CD4-positive, alpha-beta T cell treated with Interleukin-6 for 4 hours (primary cell): ENCODE results near the gene CHRNB1.

ENCODE experiments used
- DNase-seq: peaks from one replicate; pipeline ENCODE4 v3.0.0-alpha.2; 2020; ENCODE audit warnings: mixed read lengths

Gene CHRNB1

DNA sequence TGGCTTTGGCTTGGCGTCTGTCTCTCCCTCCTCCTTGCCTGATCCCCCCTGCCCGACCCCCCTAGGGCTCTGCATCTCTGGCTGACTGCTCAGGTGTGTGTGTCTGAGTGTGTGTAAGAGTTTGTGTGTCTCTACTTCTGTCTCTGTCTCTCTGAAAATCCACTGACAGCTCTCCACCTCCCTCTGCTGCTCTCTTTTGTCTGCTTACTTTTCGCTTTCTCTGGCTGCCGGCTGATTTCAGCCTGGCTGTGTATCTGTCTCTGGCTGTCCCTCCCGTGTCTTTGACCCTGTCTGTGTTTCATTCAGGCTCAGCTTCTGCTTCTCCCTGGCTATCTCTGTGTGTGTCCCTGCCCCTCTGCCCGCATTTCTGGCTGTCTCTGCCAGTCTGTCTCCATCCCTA lies 28.5 kb upstream of the CHRNB1 start:
- peak; percentile 11 for DNase-seq

DNA sequence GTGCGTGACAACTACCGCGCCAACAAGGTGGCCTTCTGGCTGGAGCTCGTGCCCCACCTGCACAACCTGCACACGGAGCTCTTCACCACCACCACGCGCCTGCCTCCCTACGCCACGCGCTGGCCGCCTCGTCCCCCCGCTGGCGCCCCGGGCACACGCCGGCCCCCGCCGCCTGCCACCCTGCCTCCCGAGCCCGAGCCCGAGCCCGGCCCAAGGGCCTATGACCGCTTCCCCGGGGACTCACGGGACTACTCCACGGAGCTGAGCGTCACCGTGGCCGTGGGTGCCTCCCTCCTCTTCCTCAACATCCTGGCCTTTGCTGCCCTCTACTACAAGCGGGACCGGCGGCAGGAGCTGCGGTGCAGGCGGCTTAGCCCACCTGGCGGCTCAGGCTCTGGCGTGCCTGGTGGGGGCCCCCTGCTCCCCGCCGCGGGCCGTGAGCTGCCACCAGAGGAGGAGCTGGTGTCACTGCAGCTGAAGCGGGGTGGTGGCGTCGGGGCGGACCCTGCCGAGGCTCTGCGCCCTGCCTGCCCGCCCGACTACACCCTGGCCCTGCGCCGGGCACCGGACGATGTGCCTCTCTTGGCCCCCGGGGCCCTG lies 27.7 kb upstream of the CHRNB1 start:
- DNase-seq = no peak

DNA sequence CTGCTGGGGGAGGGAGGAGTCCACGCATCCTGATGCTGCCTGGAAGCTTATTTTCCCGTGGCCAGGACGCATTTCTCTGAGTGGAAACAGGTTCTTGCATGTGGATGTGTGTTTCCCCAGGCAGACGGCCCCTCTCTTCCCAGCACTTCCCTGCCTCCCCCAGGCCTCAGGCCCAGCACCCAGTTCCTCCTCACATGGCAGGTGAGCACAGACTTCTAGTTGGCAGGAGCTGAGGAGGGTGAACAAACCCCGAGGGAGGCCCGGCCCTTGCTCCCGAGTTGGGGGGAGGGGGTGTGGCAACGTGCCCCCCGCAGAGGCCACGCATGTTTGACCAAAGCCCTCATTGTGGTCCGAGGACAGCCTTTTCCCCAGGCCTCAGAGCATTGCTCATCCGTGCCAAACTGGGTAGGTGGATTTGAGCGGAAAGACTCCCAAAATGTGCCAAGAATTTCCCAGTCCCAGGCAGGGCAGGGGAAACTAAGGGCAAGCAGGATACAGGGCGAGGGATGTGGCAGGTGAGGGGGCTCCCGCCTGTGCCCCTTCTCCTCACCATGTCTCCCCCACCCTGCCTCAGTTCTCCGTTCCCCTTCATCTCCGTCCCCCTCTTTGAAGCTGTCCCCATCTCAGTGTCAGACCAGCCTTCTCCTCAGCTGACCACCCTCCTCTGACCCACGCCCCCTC lies 26.2 kb upstream of the CHRNB1 start:
- DNase-seq = no peak

DNA sequence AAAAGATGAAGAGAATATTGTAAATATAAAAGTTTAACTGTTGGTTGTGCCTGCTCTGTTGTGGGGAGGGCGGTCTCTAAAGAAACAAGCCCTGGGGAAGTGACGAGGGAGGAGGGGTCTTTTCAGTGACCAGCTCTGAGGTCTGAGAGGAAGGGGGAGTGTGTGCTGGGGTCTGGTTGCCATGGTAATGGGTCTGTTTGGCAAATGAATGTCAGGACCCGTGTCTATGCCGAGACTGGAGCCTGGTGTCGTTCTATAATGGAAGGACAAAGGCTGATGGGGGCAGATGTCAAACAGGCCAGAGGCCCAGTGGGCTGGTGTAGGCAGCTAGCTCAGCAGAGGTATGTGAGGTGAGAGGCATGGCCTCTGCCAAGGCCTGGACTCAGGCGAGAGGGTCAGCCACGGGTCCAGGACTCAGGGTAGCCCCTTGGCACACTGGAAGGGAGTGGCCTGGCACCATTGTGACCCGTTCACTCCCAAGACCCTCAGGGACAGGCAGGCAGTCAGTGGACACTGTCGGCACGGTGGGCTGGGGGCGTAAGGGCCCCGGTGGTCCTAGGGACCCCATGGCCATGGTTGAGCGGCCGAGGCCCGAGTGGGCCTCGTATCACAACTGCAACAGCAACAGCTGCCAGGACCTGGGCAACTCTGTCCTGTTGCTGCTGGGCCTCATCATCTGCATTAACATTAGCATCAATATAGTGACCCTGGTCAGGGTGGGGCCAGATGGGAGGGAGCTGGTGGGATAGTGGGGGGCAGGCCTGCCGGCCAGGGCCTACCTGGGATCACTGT lies 24.8 kb upstream of the CHRNB1 start, which contains the start of gene SPEM1:
Gene SPEM1 (plus strand): TSS at position 506 of the 792 bp plus-strand sequence. CDS start 61 bp downstream, at position 567.
- no peak for DNase-seq

DNA sequence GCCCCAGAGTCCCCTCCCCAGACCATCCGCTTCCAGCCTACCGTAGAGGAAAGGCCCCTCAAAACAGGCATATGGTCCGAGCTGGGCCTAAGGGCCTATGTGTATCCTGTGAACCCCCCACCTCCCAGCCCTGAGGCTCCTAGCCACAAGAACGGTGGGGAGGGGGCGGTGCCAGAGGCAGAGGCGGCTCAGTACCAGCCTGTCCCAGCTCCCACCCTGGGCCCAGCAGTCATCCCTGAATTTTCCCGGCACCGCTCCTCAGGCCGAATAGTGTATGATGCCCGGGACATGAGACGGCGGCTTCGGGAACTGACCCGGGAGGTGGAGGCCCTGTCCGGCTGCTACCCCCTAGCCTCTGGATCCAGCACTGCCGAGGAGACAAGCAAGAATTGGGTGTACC lies 23.7 kb upstream of the CHRNB1 start:
- no peak for DNase-seq

DNA sequence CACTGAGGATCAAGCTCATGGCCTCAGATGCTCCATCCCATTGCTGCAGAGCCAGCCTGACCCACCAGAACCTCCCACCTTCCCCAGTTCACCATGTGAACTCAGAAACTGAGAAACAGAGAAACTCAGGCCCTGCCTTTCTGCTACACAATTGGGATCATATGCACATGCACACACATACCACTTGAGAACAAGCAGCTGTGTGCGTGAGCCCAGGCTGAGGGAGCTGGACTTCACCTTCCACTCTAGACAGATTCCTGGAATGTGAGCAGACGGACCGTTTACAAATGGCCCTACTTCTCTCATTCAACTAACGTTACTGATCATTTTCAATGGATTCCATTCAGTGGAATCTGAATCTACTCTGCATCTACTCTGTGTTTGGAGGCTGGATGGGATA lies 21.2 kb upstream of the CHRNB1 start:
- DNase-seq = no peak

DNA sequence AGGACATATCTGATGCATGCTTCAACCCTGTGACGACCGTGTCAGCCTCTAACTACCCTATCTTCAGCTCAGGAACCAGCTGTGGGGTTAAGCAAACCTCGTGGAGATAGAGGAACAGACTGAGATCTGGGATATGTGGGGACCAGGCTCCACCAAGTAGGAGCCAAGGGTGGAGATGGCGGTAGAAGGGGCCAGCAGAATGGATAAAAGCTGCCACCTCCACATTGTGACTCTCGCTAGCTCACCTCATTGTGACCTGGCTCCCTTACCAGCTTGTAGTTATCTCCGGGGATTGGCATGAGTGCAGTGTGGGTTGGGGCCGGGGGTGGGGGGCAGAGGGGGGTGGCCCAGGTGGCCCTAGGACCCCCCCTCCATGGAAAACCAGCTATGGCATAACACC lies 19.5 kb upstream of the CHRNB1 start, which contains the start of gene SPEM2:
Gene SPEM2 (plus strand): TSS at position 301 of the 400 bp plus-strand sequence. CDS start 73 bp downstream, at position 374.
- no peak for DNase-seq

DNA sequence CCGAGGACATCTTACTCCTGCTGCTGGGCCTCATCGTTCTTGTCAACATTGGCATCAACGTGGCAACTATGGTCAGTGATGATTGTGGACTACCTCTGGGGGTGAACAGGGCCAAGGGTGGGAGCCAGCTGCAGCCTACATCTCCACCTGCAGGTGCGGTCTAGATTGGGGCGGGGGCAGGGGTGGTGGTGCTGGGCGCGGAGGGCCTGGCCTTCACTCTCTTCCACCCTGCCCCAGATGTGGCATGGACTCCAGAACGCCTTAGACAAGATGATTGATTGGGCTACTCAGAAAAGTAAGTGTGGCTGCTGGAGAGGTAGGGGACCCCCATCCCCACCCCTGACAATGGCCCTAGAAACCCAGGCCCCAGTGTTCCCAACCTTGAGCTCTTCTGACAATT lies 19.1 kb upstream of the CHRNB1 start:
- no peak for DNase-seq

DNA sequence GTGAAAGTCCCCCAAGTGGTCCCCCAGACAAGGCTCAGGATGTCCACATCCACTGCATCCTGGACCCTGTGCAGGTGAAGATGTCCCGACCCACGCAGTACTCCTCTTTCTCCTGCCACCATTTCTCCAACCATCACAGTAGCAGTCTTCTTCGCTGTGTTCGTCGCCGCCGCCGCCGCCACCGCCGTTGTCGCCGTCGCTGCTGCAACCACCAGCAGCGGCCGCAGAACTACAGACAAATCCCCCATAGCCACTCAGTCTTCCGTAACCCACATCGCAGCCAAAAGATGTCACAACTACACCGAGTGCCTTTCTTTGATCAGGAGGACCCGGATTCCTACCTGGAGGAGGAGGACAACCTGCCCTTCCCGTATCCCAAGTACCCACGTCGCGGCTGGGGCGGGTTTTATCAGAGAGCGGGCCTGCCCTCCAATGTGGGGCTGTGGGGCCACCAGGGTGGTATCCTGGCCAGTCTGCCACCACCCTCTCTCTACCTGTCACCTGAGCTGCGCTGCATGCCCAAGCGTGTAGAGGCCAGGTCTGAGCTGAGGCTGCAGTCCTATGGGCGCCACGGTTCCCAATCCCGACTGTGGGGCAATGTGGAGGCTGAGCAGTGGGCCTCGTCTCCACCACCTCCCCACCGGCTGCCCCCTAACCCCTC lies 18.5 kb upstream of the CHRNB1 start:
- DNase-seq = no peak

DNA sequence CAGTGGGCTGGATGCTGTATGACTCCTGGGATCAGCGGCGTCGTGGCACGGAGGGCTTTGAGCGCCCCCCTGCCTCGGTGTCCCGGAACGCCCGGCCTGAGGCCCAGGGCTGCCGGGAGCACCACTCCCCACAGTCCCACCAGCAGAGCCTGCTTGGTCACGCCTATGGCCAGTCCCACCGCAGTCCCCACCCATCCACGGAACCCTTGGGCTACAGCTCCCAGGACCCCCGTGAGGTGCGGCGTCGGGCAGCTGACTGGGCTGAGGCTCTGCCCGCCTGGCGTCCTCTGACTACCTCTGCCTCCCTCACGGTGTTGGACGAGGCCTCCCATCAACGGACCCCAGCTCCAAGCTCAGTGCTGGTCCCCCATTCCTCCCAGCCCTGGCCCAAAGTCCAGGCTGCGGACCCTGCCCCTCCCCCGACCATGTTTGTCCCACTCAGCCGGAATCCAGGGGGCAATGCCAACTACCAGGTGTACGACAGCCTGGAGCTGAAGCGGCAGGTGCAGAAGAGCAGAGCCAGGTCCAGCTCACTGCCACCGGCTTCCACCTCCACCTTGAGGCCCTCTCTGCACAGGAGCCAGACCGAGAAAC lies 17.9 kb upstream of the CHRNB1 start:
- no peak for DNase-seq

DNA sequence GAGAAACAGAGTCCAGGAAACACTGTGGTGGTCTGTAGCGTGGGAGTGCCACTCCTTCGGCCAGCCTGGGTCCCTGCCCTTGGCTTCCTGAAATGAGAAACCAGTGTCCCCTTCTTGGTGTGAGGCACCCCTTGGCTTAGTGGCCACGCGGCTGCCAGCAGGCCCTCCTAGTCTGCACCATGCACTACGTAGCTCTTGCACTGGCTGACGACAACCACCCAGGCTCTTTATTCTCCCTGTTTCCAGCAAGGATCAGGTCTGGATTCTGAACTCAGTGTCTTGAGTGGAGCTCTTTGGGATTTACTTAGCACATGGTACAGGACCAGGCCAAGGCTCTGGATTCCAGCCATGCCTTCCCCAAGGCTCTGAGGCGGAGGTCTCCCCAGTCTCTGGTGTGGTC lies 17.3 kb upstream of the CHRNB1 start:
- no peak for DNase-seq

DNA sequence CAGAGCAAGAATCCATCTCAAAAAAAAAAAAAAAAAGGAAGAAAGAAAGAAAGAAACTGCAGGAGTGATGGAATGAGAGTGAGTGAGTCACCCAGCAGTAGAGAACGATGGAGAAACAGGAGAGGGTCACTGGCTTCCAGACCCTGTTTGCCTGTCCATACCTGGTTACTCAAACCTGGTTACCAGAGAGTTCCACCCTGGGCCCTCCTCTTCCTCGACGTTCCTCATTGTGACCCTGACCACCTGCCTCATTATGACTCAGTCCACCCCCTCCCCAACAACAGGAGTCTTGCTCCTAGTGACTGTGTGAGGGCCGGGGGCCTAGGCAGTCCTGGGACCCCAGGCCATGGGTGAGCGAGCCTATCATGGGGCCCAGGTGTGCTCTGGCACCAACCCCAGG lies 16.3 kb upstream of the CHRNB1 start, which contains the start of gene SPEM3:
Gene SPEM3 (plus strand): TSS at position 301 of the 400 bp plus-strand sequence. CDS start 46 bp downstream, at position 347.
- DNase-seq = no peak

DNA sequence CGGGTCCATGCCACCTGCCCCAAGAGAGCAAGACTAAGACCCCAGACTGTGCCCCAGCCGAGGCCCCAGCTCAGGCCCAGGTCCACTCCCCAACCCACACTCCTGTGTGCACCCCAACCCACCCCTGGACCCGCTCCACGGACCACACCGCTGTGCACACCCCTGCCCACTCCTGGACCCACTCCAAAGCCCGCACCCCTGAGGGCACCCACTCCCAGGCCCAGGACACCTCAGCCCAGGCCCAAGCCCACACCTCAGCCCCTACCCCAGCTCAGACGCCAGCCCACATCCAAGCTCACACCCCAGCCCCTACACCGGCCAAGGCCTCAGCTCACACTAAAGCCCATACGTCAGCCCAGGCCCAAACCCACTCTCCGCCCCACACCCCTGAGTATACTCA lies 15.1 kb upstream of the CHRNB1 start:
- no peak for DNase-seq

DNA sequence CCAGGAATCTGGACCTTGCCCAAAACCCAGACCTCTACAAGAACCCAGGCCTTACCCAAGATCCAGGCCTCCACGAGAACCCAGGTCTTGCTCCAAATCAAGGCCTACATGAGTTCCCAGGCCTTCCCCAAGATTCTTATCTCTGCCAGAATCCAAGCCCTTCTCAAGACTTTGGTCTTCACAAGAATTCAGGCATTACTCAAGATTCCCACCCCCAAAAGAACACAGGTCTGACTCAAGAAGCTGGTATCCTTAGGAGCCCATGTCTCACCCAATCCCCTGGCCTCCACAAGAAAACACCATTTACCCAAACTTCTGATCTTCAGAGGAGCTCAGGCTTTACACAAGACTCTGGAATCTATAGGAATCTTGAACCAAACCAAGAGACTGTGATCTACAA lies 13.6 kb upstream of the CHRNB1 start:
- no peak for DNase-seq

DNA sequence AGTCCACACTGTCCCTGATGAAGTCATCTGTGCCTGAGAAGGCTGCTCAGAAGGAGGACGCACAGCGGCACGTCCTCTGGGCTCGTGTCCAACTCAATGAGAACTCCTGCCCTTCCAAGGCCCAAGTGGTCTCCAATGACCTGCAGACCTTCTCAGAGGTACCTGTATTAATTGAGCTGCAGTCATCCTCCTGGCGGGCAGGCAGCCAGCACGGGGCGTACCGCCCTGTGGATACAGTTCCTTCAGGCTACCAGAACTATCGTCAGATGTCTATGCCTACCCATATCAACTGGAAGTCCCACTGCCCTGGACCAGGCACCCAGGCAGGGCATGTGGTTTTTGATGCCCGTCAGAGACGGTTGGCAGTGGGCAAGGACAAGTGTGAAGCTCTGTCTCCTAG lies 12.6 kb upstream of the CHRNB1 start:
- DNase-seq = no peak

DNA sequence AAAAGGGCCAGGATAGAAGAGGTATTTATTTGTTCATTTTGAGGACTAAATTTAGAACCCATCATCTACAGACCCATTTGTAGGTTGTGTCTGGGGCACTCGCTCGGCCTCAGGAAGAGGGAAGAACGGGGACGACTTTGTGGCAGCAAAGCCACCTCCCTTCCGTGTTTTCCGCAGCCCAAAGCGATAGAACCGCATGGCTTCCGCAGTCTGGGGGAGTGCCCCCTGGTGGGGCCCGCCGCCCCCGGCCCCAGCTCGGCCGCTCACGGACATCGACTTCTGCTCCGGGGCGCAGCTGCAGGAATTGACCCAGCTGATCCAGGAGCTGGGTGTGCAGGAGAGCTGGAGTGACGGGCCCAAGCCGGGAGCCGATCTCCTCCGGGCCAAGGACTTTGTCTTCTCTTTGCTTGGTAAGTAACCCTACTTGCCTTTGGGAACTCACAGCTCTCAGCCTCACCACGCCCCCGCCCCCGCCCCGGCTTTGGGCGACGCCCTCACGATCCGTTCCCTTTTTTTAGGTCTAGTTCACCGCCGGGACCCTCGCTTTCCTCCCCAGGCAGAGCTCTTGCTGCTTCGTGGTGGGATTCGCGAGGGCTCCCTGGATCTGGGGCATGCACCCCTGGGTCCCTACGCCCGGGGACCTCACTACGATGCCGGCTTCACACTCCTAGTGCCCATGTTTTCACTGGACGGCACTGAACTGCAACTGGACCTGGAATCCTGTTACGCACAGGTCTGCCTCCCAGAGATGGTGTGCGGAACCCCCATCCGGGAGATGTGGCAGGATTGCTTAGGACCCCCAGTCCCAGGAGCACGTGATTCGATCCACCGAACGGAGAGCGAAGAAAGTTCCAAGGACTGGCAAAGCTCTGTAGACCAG lies 8.9 kb upstream of the CHRNB1 start:
- peak; percentile 70 for DNase-seq

DNA sequence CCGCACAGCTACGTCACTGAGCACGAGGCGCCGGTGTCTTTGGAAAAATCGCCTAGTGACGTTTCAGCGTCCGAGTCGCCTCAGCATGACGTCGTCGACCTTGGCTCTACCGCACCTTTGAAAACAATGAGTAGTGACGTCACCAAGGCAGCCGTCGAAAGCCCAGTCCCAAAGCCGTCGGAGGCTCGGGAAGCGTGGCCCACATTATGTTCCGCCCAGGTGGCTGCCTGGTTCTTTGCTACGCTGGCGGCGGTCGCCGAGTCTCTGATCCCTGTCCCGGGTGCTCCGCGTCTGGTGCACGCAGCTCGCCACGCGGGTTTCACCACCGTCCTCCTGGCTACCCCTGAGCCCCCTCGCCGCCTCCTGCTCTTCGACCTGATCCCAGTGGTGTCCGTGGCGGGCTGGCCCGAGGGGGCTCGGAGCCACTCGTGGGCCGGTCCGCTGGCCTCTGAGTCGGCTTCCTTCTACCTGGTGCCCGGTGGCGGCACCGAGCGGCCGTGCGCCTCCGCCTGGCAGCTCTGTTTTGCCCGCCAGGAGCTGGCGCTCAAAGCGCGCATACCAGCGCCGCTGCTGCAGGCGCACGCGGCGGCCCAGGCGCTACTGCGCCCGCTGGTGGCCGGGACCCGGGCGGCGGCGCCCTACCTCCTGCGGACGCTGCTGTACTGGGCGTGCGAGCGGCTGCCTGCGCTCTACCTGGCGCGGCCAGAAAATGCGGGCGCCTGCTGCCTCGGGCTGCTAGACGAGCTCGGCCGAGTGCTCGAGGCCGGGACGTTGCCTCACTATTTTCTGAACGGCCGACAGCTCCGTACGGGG lies 8.1 kb upstream of the CHRNB1 start:
- peak; percentile 85 for DNase-seq

DNA sequence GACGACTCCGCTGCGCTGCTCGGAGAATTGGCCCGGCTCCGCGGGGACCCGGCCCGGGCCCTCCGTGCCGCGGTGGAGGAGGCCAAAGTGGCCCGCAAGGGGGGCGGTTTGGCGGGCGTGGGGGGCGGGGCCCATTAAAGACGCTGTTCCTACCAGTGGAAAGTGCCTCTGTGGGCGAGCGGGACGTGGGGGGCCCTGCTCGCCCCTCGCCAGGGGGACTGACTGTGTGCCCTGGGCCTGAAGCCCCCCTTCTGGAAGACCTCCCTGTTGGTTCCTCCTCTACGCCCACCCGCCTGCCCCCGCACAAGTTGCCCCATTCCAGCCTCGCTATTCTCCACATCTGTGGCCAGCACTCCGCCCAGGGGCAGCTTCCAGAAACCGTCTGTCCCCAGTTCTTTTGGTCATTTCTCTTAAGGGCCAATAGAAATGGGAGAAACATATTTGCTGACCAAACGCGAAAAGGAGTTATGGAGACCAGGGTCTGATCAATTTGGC lies 7.4 kb upstream of the CHRNB1 start:
- DNase-seq = no peak

DNA sequence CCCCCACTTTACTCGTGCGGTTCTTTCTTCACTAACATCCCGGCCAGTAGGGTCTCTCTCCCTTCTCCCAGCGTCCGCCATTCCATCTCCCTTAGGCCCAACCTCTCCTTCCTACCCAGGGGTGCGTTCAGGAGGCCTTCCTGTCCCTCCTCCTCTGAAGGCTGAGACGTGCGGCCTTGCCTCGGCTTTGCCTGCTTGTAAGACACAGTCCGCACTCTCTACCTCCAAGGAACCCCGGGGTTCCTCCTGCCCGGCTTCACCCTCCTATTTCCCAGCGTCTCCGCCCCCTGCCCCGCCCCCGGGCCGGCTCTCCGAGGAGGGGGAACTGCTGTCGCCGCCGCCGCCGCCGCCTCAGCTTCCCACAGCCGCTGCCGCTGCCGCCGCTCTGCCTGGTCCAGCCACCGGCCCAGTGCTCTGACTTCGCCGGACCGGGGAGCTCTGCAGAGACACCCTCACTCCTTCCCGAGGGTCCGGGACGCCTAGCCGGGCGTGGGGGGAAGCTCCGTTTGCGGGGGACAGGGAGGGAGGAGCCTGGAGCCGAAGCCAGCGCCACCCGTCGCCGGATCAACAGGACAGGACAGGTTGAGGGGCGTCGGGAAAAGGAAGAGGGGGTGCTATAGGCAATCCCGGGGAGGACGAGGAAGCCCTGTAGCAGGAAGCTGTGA lies 6.8 kb upstream of the CHRNB1 start:
- peak; percentile 84 for DNase-seq
